NCI-H146 (cell line): Measurements from ENCODE around the gene MRPL37.
A peak's percentile ranks its signal among the peaks of the same experiment; 100 is the strongest.

Experiments used
- DNase-seq: peaks from one replicate; lab custom pipeline; 2025; lab: John Stamatoyannopoulos, UW

The MRPL37 gene

GRCh38 chr1:54240741-54241335, 40.9 kb downstream of the MRPL37 start:
- no peak for DNase-seq

- no peak for DNase-seq
Observed at GRCh38 chr1:54241364-54241763, 41.4 kb downstream of the MRPL37 start.

- DNase-seq, result no peak
Observed at GRCh38 chr1:54243022-54243421, 43.1 kb downstream of the MRPL37 start.

DNA sequence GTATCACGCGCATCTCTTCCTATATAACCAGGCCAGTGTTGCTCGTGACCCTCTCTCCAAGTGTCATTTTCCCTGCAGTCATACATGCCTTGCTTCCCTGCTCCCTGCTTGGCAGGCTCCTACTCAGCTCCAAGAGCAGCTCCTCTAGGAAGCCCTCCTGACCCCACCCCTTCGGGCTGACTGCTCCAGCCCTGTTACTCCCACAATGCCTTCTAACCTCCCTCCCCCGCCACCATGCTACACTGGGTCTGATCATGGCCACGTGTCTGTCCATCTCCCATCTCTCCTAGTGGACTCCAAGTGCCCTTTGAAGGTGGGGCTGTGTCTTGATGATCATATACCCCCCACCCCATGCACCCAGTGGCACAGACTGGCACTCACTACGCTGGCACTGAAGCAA, 44.7 kb downstream of the MRPL37 start:
- DNase-seq, result no peak

GRCh38 chr1:54245501-54245900, 45.5 kb downstream of the MRPL37 start:
- no peak for DNase-seq

- no peak for DNase-seq
Observed at GRCh38 chr1:54246116-54246721, 46.3 kb downstream of the MRPL37 start.

- DNase-seq, result no peak
Observed at GRCh38 chr1:54247863-54248515, 48.0 kb downstream of the MRPL37 start.

DNA sequence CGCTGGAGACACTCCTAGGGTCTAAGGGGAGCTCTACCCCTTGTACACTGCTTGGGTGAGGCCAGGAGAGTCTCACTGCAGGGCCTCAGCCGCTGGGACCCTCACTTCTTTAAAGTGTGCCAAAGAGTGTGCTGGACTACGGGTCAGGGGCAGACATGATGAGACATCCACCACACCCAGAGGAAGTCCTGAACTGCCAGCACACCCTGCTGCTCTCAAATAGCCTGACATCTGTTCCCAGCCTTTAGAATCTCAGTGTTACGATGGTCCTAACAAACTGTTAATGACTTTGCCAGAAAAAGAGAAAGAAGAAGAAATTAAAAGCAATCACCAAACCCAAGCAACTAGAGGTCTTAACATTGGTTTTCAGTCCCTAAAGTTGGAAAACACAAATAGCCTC, 49.0 kb downstream of the MRPL37 start:
- DNase-seq, result no peak

- no peak for DNase-seq
Observed at GRCh38 chr1:54249819-54250435, 50.0 kb downstream of the MRPL37 start.

- DNase-seq, result no peak
Observed at GRCh38 chr1:54250670-54251069, 50.7 kb downstream of the MRPL37 start.

- DNase-seq, result peak; percentile 88
Observed at GRCh38 chr1:54252371-54252936, 52.5 kb downstream of the MRPL37 start.

- DNase-seq, result peak; percentile 16
Observed at GRCh38 chr1:54253480-54253879, 53.5 kb downstream of the MRPL37 start.

DNA sequence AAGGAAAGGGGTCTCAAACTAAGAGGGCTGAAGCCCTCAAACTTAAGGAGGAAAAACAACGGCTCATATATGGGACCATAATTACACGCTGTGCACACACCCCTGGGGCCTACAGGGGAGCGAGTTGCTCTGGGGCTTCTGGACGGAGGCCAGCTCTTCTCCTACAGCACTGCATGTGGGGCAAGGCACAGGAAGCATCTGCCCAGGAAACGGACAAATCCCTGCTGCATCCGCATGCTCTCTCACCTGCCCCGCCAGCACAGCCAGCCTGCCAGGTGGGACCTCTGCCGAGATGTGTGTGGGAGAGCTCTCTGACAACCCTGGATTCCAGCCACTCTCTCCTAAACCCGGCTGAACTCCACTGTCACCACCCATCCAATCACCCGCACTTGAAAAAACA, 54.1 kb downstream of the MRPL37 start:
- DNase-seq, result peak; percentile 92

- no peak for DNase-seq
Observed at GRCh38 chr1:54255026-54255702, 55.2 kb downstream of the MRPL37 start.

DNA sequence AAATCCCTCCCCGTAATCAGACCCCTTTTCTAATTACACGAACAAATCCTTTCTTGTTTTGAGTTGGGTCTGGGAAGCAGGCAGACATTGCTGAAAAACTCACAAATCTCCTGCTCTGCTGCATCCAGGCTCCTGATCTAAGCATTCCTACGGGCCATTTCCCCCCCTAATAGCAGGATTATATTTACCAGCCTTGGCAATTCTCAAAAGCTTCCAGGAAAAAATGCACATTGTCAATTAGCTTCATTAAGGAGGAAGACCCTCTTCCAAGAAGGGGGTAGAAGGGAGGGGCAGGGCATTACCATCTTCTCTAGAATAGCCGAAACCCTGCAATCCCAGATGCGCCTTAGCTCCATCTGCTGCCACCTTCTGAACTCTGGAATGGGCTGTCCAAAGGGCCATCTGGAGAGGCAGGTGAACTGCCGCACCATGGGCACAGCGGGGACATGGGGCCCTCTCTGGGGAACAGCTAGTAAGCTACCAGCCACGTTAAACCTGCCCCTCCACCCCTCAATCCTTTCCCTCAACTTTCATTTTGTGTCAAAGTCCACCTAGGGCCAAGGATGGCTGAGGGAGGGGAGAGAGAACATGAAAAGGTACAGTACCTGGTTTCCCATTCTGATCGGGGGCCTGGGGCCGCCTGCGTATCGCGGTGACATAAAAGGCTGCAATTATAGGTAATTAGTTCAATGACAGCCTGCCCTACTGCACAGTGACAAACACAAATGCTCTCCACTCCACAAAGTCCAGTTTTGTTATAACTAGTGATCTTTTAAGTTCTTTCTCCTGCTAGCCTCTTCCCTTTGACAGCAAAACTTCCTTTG, 56.8 kb downstream of the MRPL37 start:
- DNase-seq, result peak; percentile 86

DNA sequence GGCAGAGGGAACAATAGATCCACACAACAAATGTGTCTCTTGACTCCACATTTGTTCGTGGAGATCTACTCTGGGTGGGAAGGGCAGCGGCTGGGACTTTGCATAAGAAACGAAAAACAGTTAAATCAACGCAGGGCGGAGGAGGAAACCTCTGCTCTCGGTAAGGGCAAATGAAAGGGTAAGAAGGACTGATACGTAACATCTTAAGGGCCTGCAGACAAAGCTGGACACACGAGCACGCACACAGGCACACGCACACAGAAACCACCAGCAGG, 57.3 kb downstream of the MRPL37 start:
- DNase-seq, result peak; percentile 53

DNA sequence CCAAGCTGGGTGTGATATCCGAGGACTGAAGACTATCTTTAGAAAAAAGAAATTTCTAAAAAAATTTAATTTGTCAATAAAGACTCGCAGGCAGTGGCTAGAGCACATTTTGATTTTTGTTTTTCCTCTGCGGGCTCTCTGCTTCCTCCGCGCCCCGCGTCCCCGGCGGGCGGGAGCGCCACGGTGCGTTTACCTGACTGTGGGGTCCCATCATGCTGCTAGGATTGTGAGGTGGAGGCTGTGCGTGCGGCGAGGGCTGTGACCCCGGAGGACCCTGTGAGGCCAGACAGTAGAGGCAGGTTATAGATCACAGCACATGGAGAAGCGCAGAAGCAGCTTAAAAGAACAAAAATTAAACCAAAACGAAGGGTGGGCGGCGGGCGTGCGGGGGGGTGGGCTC, 57.9 kb downstream of the MRPL37 start:
- no peak for DNase-seq

DNA sequence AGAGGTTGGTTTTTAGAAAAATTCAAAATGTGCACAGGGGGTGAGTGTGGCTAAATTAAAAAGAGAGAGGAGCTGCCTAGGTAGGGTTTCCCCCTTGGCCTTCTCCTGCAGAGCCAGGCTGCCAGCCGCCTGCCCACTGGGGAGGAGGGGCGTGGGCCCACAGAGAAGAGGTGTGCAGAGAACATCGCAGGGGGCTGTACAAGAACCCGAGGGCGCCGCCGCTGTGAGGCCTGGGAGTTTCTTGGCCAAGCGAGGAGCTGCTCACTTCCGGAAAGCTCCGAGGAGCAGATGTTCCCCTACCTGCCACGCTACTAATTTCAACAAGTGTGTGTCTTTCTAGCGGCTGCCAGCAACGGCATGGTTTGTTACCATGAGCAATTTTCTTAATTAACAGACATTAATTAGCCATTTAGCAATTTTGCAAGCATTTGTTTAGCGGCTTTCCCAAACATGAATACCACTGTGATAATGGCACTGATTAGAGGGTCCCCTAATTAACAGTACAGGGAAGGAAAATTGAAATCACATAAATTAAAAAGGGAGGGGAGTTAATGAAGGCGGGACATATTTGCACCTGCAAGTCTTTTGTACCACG, 59.7 kb downstream of the MRPL37 start:
- DNase-seq, result peak; percentile 73

DNA sequence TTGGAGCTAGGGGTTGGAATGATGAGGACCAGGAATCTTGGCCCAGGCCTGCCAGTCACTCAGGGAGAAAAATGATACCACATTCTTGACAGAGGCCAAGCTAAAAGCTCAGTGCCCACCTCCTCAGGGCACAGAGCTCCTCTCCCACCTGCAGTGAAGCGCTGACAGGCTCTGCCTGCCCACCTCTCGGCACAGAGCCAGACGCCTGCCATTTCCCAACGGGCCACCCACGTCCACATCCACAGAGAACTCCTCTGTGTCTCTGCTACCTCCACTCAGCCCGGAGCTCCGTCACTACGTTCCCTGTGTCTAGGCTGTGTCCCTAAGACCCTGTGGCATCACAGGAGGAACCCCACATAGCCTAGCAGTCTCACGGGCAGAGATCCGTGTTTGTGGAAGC, 60.8 kb downstream of the MRPL37 start:
- no peak for DNase-seq

- DNase-seq, result no peak
Observed at GRCh38 chr1:54262244-54262643, 62.3 kb downstream of the MRPL37 start.

GRCh38 chr1:54263601-54264226, 63.7 kb downstream of the MRPL37 start:
- DNase-seq, result no peak
